Measurements from ENCODE around the gene TRPM2.

Gene TRPM2

DNA sequence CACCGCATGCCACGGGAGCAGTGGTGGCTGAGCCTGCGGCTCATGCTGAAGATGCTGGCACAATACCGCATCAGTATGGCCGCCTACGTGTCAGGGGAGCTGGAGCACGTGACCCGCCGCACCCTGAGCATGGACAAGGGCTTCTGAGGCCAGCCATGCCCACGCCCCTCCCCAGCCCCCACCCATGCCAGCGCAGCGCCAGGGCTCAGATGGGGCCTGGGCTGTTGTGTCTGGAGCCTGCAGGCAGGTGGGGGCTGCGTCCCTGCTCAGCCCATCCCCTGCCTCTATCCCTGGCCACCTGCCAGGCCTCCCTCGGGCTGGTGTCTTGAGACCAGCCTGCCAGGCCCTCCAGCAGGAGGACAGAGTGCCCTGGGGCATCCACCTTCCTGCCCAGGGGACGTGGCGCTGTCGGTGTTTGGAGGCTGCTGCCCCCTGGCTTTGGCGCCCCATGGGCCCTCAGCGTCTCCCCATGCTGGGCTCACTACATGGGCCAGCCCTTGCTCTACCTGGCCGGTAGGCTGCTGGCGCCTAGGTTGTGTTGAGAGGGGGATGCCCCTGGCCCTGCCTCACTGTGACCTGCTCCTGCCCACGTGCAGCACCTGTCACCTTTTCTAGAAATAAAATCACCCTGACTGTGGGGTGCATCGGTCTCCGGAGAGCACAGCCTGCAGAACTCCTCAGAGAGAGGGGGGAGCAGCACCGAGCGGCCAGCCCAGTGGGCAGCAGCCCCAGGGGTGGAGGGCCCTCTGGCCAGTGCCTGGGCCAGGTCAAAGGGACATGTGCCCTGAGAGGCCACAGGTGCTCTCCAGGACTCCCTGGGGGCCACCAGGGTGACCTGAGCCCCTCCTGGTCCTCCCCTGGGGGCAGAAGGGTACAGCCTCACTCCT, 26.5 kb upstream of the TRPM2 start:
- TF ChIP-seq POLR2A (IDR thresholded peaks at IDR 0.05; ENCODE audit: low read depth, low read length): no peak
- no peak for FAIRE-seq

DNA sequence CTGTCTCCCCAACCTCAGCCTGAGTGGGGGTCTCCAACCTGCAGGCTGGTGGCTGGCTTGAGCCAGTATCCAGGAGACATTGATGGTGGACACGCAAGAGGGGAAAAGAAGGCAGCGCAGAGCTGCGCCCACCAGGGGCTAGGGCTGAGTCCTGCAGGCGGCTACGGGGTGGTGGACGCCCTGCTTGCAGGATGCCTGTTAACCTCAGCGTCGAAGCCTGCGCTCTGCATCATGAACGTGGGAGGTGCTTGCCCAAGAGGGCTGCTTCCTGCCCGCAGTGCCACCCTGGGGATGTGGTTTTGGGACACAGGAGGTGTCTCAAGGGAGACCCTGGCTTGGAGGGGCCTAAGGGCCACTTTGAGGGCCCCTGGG, 25.8 kb upstream of the TRPM2 start:
- no peak for DNase-seq (ENCODE audit: insufficient read length, low spot score)
- TF ChIP-seq POLR2A (IDR thresholded peaks at IDR 0.05; ENCODE audit: low read depth, low read length): no peak
- FAIRE-seq: no peak

More for the DNA sequence above, 26.5 kb upstream of the TRPM2 start:
- no peak for DNase-seq (ENCODE audit: insufficient read length, low spot score)

DNA sequence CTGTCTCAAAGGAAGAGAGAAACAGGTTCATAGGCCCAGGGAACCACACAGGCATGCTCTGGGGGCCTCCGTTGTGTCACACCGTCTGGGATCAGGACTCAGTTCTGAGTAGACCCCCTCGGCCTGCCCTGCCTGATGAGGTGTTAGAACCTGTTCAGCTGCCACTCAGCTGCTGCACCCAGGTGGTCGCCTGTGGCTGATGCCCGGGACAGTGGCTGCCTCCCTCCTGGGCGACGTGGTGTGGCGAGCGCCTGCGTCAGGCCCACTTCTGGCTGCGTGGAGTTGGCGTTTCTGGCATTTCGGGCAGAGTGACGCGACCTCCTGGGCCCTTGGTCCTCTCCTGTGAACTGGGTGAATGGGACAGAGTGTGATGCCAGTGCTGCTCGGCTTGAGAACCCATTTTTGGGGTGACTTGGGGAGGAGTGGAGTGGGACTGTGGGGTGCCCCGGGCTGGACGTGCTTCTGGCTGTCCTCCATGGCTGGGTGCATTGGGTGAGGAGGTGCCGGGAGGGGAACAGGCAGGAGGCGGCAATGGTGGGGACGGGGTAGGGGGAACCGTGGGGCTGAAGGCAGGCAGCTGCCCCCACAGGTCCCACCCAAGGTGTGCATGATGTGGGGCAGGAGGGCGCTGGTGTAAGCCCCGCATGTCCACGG, 25.1 kb upstream of the TRPM2 start:
- DNase-seq (ENCODE audit: insufficient read length, low spot score) (no peak), FAIRE-seq (no peak)
- TF ChIP-seq POLR2A (IDR thresholded peaks at IDR 0.05; ENCODE audit: low read depth, low read length): no peak

DNA sequence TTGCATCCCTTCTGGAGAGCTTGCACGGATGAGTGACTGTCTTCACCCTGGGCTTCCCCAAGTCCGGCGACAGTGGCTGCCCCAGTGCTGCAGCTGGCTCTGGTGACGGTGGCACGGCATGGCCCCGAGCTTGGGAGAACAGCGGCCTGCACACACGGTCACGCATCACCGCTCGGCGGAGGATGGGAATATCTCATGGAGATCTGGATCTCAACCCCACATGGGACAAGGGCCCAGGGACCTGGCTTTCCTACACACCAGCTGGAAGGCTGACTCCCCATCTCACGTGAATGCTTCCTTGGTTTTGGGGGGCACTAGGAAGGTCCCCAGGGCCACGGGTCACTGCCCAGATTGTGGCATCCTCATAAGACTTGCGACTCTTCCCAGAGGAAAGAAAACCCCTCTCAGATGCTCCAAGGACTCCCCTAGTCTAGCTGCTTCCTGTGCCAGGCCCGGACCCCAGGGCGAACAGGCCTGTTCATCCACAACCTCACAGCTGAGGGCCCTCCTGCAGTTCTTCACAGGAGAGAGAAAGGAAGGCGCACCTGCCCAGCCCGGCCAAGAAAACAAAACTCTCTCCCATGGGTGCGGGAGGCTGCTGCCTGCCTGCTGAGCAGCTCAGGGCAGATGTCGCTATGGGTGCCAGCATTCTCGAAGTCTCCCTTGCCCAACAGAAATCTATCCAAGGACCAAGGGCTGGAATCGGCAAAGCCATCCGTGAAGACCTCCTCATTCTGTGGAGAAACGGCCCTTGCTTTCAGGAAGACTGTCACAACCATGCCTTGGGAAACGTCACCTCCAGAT, 24.1 kb upstream of the TRPM2 start:
- FAIRE-seq (no peak), DNase-seq (ENCODE audit: insufficient read length, low spot score) (no peak)
- TF ChIP-seq POLR2A (IDR thresholded peaks at IDR 0.05; ENCODE audit: low read depth, low read length): no peak

DNA sequence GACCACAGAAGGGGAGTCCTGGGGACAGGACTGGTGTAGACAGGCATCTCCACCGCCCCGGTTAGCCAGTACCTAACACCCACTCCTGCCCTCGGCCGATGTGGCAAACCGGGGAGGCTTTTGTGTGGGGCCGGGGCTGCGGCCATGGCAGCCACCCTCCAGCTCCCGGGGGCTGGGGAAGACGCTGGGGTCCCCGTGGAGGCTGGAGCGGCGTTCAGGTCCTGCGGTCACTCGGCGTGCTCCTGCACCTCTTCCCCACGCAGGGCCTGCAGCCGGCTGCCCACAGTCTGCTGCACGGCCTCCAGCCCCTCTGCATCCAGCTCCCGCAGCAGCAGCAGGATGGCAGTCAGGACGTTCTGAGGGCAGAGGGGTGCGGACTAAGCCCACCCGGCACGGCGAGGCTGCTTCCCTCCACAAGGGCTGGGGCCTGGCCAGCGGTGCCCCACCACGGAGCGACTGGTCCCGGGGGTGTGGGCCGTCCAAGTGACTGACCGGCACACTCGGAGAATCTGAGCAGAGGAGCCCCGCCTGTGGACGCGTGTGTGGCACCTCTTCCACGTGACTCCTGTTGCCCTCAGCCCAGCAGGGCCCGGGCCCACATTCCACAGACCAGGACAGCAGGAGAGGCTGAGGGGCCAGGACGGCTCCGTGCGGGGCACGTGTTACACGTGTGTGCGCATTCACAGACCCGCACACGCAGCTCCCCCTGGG, 23.3 kb upstream of the TRPM2 start:
- FAIRE-seq: no peak

DNA sequence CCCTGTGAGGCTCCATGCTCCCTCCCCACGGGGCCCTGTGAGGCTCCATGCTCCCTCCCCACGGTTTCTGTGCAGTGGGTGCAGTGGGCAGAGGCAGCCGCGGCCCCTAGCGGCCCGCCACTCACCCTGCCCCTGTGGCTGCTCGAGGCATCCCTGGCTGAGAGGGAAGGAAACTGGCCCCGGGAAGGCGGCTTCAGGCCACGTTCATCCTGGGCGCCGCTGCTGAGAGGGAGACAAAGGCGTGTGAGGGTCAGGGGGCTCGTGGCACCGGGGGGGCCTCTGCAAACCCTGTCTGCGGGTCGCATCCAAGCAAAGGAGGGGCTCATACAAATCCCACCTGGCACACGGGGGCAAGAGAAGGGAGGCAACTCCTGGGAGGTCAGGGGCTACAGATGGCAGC, 22.7 kb upstream of the TRPM2 start:
- FAIRE-seq: no peak

More for the DNA sequence above, 23.3 kb upstream of the TRPM2 start:
- no peak for DNase-seq (ENCODE audit: insufficient read length, low spot score)
- no peak for TF ChIP-seq POLR2A (IDR thresholded peaks at IDR 0.05; ENCODE audit: low read depth, low read length)

DNA sequence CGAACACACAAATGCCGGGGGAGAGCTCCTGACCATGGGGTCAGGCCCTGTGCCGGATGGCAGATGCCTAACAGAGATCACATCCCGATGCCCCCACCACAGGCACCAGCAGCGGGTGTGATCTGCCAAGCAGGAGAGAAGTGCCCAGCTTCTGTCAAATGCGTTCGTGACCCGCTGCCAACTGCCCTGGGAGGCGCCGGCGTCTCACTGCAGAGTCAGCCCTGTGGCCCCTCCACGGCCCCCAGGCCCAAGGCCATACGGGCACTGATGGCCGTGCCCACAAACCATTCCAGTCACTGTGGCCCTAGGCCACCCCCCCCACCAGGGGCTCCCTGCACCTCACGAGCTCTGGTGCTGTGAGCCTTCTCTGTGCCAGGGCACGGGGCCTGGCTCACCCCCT, 22.2 kb upstream of the TRPM2 start:
- no peak for FAIRE-seq
- TF ChIP-seq POLR2A (IDR thresholded peaks at IDR 0.05; ENCODE audit: low read depth, low read length): no peak

More for the DNA sequence above, 22.7 kb upstream of the TRPM2 start:
- TF ChIP-seq POLR2A (IDR thresholded peaks at IDR 0.05; ENCODE audit: low read depth, low read length): no peak
- DNase-seq (ENCODE audit: insufficient read length, low spot score): no peak

DNA sequence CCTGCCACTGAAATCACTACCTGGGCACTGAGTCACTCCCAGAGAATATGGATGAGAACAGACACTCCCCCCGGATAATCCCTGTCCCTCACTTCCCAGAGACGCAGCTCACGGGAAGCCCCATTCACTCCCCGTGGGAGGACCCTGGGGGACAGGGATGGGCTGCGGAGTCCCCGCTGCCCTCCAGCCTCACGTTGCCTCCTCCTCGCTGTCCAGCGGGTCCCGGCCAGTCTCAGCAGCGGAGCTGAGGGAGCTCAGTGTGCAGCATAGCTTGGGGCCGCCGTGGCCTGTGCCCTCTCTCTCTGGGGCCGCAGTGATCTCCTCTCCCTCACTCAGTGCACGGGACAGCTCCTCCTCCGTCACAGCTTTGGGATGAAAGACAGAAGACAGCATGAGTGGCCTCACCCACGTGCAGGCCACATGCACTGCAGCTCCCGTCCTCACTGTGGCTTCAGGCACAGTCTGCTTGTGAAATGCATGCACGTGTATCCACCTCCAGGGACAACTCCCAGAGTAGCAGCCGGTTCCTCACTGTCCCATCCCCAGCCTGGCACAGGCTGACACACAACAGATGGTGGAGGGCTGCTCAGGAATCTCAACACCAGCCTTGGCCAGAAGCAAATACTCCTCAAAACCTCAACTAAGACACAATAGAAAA, 21.6 kb upstream of the TRPM2 start:
- TF ChIP-seq POLR2A (IDR thresholded peaks at IDR 0.05; ENCODE audit: low read depth, low read length): no peak
- no peak for FAIRE-seq
- DNase-seq (ENCODE audit: insufficient read length, low spot score): no peak

More for the DNA sequence above, 22.2 kb upstream of the TRPM2 start:
- no peak for DNase-seq (ENCODE audit: insufficient read length, low spot score)

DNA sequence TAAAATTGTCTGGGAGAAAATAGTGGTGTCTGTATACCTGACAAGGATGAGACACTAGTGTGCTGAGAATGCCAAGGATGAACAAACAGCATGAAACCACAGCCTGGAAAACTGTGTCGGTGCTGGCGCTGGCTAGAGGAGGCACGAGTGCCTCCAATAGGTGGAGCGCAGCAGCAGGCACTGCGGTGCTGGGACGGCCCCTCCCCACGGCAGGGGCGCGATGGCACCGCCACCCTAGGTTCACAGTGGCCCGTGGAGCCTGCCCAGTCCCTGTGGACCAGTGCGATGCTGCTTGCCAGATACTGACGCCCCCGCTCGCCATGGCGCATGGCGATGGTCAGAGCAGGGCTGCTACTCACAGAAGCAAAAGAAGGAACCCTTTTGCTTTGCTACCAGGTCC, 21.0 kb upstream of the TRPM2 start:
- DNase-seq (ENCODE audit: insufficient read length, low spot score): no peak
- no peak for FAIRE-seq
- no peak for TF ChIP-seq POLR2A (IDR thresholded peaks at IDR 0.05; ENCODE audit: low read depth, low read length)

DNA sequence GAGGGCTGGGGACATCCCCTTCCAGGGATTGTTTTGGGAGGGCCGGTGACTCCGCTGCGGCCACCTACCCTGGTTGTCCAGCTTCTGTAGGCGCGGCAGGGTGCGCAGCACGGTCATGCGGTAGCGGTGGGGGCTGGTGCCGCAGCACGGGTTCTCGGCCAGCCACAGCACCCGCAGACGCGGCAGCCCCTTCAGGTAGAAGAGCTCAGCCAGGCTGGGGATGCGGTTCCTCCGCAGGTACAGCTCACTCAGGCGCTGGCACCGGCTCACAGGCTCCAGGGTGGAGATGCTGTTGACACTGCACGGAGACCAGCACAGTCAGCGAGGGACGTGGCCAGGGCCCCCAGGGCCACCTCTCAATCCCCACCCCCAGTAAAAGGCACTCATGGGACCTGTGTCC, 20.5 kb upstream of the TRPM2 start:
- TF ChIP-seq POLR2A (IDR thresholded peaks at IDR 0.05; ENCODE audit: low read depth, low read length): no peak
- DNase-seq (ENCODE audit: insufficient read length, low spot score) (no peak), FAIRE-seq (no peak)

DNA sequence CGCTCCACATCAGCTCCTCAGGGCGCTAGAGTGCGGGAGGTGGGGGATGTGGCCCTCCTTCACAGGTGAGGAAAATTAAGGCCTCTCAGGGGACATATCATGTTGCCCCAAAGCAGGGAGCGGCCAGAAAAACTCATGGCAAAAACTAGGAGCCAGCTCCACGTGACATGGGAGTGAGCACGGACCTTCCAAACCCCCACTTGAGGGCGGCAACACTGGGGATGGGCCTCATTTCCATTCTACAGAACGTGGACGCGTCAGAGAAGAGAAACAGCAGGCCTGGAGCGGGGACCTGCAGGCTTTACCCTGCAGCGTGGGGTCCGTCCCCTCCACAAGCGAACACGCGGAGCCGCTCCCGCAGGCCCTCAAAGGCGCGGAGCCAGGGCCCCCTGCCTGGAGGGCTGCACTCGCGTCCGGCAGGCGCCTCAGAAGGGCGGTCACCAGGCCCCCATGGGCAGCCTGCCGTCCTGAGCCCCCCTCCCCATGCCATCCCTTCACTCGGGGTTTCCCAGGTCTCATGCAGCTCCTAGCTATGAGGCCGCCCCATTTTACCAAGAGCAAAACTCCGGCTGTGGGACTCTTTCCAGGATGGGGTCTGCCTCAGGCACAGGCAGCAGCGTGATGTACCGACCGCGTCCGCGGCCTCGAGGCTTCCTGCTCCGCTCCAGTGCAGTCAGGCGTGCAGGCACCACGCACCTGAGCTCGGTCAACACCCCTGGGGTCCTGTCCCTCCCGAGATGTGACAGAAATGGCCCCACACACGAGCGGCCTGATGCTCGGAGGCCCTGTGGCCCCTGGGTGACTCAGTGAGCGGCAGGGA, 19.7 kb upstream of the TRPM2 start:
- no peak for TF ChIP-seq POLR2A (IDR thresholded peaks at IDR 0.05; ENCODE audit: low read depth, low read length)
- no peak for FAIRE-seq
- no peak for DNase-seq (ENCODE audit: insufficient read length, low spot score)

DNA sequence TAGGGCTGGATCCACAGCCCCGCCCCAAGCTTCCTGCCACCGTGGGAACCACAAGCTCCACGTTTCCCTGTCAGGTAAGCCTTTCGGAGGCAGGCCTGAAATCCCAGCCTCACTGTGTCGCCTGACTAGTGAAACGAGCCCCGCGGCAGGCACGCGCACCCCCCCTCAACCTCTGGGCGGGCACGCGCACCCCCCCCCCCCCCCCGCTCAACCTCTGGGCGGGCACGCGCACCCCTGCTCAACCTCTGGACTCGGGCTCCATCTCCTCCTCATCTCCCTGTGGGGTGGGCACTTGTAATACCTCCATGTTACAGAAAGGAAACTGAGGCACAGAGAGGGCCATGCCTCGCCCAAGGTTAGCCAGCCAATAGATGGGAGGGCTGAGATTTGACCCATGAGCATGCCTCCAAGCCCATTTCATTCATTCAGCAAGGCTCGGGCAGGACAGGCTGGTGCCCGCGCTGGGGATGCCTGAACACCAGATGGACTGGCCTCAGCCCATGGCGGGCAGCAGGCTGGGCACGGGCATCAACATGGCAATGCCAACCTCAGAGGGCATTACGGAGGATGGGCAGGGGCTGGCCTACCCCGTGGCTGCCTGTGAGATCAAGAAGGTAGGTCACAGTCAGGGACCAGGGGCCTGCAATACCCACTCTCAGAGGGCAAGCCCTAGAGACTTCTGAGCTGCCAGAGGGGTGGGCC, 18.9 kb upstream of the TRPM2 start:
- FAIRE-seq (no peak), DNase-seq (ENCODE audit: insufficient read length, low spot score) (no peak)
- no peak for TF ChIP-seq POLR2A (IDR thresholded peaks at IDR 0.05; ENCODE audit: low read depth, low read length)
